Bronchial epithelial cell (primary cell): Measurements from ENCODE around the gene SLC27A5. TPM values are rescaled to one million over a fixed set of nuclear protein-coding genes. Genes with fewer than 3 reads are reported as not detected.

ENCODE experiments used
- DNase-seq: peaks from one replicate; pipeline ENCODE4 v3.0.0-alpha.2; 2010; ENCODE audit warnings: low read depth
- FAIRE-seq: peaks from 2 replicates; lab custom pipeline; 2011; peaks lifted over from hg19 to GRCh38; lab: Jason Lieb, UNC
- H3K27me3 ChIP-seq: 2 replicates; pipeline ENCODE4 v1.5.1; 2011; ENCODE audit warnings: low read length; ENCODE audit not compliant: control insufficient read depth, insufficient read depth
- H3K36me3 ChIP-seq: 2 replicates; pipeline ENCODE4 v1.5.1; 2011; ENCODE audit warnings: low read length; ENCODE audit not compliant: control insufficient read depth, insufficient read depth
- H3K4me3 ChIP-seq: 2 replicates; pipeline ENCODE4 v1.5.1; 2011; ENCODE audit warnings: mild to moderate bottlenecking, low read depth, low read length, control low read depth
- CTCF ChIP-seq: IDR thresholded peaks from 2 replicates; pipeline ENCODE4 v1.5.1; 2011; ENCODE audit warnings: mild to moderate bottlenecking, moderate library complexity, low read length, control low read depth, inconsistent platforms; ENCODE audit not compliant: insufficient read depth, severe bottlenecking
- total RNA-seq: library from RNA; depleted of rRNA; stranded (reverse); fragments of >200 nt; gene quantifications from 2 replicates; pipeline ENCODE4 v1.2.1, GENCODE V29; 2014

The SLC27A5 gene
- total RNA-seq, 1 donor from 2014 or later: 11.1 TPM

GRCh38 chr19:58551123-58551497 is 39.3 kb upstream of the SLC27A5 start:
- TF ChIP-seq CTCF: no peak
- H3K4me3 ChIP-seq: no peak overlapping the region
- FAIRE-seq: no peak
- no peak for DNase-seq
- H3K36me3 ChIP-seq: peaks cover 48% of the 10 kb centered on the region
- H3K27me3 ChIP-seq: no peaks in the 10 kb centered on the region

DNA sequence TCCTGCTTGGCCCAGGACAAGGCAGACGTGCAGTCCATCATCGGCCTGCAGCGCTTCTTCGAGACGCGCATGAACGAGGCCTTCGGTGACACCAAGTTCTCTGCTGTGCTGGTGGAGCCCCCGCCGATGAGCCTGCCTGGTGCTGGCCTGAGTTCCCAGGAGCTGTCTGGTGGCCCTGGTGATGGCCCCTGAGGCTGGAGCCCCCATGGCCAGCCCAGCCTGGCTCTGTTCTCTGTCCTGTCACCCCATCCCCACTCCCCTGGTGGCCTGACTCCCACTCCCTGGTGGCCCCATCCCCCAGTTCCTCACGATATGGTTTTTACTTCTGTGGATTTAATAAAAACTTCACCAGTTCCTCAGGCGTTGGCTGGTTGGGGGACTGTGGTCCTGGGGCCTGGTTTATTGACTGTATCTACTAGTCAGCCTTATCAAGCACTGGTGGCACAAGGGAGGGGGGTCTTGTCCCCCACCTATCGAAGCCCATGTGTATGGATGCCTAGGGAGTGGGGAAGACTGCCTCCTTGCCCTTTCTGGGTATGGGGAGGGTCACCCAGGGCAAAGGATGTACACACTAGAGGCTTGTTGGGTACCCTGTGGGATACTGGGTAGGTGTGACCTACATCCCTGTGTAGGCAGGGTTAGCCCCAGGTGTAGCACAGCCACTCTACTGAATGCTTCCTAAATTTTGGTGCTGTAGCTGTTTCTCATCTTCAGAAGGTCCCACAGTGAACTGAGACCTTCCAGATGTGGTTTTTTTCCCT is 38.8 kb upstream of the SLC27A5 start:
- H3K27me3 ChIP-seq: no peaks in the 10 kb centered on the region
- no peak for TF ChIP-seq CTCF
- H3K4me3 ChIP-seq: no peak overlapping the region
- FAIRE-seq: no peak
- peaks cover 51% of the 10 kb centered on the region for H3K36me3 ChIP-seq
- no peak for DNase-seq

GRCh38 chr19:58549664-58550361 is 38.0 kb upstream of the SLC27A5 start:
- Histone ChIP-seq H3K36me3 (peaks cover 53% of the 10 kb centered on the region), H3K4me3 (no peak overlapping the region), H3K27me3 (no peaks in the 10 kb centered on the region)
- FAIRE-seq: no peak
- no peak for TF ChIP-seq CTCF
- no peak for DNase-seq

- FAIRE-seq: no peak
- H3K36me3 ChIP-seq: peaks cover 53% of the 10 kb centered on the region
- no peak for TF ChIP-seq CTCF
- H3K27me3 ChIP-seq: no peaks in the 10 kb centered on the region
- H3K4me3 ChIP-seq: no peak overlapping the region
- DNase-seq: no peak
These were observed 37.3 kb upstream of the SLC27A5 start for GRCh38 chr19:58548859-58549663.

- DNase-seq: no peak
These were observed 35.8 kb upstream of the SLC27A5 start for GRCh38 chr19:58547323-58548312.

More at GRCh38 chr19:58547323-58548312, 35.8 kb upstream of the SLC27A5 start:
- no peak for FAIRE-seq
- no peaks in the 10 kb centered on the region for H3K27me3 ChIP-seq
- H3K36me3 ChIP-seq: peaks cover 51% of the 10 kb centered on the region
- no peak for TF ChIP-seq CTCF
- H3K4me3 ChIP-seq: no peak overlapping the region
